ENCODE data around the gene HDC. TPM values are rescaled to one million over a fixed set of nuclear protein-coding genes. Genes with fewer than 3 reads are reported as not detected.

Gene HDC
- total RNA-seq, 1 experiment from 2014 or later, result not detected

DNA sequence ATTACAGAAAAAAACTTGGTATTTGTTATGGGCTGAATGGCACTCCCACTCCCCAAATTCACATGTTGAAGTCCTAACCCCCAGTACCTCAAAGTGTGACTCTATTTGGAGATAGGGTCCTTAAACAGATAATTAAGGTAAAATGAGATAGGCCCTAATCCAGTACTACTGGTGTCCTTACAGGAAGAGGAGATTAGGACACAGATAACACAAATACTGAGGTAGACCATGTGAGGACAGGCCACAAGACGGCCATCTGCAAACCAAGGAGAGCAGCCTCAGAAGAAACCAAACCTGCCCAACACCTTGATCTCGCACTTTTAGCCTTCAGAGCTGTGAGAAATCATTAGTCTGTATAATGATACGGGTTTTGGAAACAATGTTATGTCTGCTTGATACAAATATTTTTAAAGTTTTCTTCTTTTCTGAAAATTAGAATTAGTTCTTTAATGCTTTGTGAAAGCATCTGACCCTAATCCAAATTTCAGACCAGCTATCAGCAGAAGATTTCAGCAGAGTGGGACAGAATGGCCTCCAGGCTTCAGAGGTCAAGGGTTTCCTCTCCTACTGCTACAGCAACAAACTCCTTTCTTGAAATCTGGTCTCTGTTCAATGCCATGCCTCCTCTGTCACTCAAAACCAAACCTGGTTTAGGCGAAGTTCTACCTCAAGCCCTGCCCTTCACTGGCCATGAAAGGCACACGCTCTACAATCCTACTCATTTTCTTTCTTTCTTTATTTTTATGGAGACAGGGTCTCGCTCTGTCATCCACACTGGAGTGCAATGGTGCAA lies 22.0 kb upstream of the HDC start:
- no peak overlapping the region for H3K4me3 ChIP-seq (ENCODE audit: low read length)
- peaks cover 8% of the 10 kb centered on the region; the same call in 1 of the 2 replicates for H3K36me3 ChIP-seq (ENCODE audit: insufficient read depth, low read length)
- H2AFZ ChIP-seq (ENCODE audit: low read length), result no peak overlapping the region
- no peak overlapping the region for H3K27ac ChIP-seq (ENCODE audit: low read length)
- H3K79me2 ChIP-seq (ENCODE audit: low read length), result no peaks in the 10 kb centered on the region
- H3K9me3 ChIP-seq (ENCODE audit: low read length), result no peaks in the 10 kb centered on the region
- no peak overlapping the region for H3K9ac ChIP-seq (ENCODE audit: low read length)
- no peaks in the 10 kb centered on the region for H3K27me3 ChIP-seq (ENCODE audit: low read length)
- H4K20me1 ChIP-seq (ENCODE audit: insufficient read depth, low read depth, low read length), result no peaks in the 10 kb centered on the region
- no peaks in the 10 kb centered on the region for H3K4me1 ChIP-seq (ENCODE audit: low read length)
- no peak overlapping the region for H3K4me2 ChIP-seq (ENCODE audit: low read depth, low read length, poor library complexity, severe bottlenecking)
- no peaks in the 10 kb centered on the region for H3K9me2 ChIP-seq (replicated peaks; ENCODE audit: insufficient read depth, low read length)
- no peak for DNase-seq

DNA sequence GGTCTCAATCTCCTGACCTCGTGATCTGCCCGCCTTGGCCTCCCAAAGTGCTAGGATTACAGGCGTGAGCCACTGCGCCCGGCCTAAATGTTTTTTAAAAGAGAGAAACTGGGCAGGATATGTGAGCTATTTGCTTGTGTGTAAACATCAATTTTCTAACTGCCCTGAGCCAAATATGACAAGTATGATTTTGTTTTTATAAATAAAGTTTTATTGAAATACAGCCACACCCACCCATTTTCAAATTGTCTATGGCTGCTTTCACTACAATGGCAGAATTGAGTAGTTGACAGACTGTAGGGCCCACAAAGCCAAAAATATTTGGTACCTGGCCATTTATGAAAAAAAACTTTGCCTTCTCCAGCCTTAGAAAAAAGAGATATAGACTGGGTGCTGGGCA lies 15.9 kb upstream of the HDC start:
- Histone ChIP-seq H3K9ac (ENCODE audit: low read length) (no peak overlapping the region), H3K4me2 (ENCODE audit: low read depth, low read length, poor library complexity, severe bottlenecking) (no peak overlapping the region), H3K9me3 (ENCODE audit: low read length) (no peaks in the 10 kb centered on the region), H4K20me1 (ENCODE audit: insufficient read depth, low read depth, low read length) (no peaks in the 10 kb centered on the region), H3K79me2 (ENCODE audit: low read length) (no peaks in the 10 kb centered on the region), H3K9me2 (replicated peaks; ENCODE audit: insufficient read depth, low read length) (no peaks in the 10 kb centered on the region), H2AFZ (ENCODE audit: low read length) (no peak overlapping the region), H3K4me3 (ENCODE audit: low read length) (no peak overlapping the region), H3K27ac (ENCODE audit: low read length) (no peak overlapping the region), H3K4me1 (ENCODE audit: low read length) (no peaks in the 10 kb centered on the region), H3K27me3 (ENCODE audit: low read length) (no peaks in the 10 kb centered on the region), H3K36me3 (ENCODE audit: insufficient read depth, low read length) (peaks cover 14% of the 10 kb centered on the region; the same call in 1 of the 2 replicates)
- no peak for DNase-seq

DNA sequence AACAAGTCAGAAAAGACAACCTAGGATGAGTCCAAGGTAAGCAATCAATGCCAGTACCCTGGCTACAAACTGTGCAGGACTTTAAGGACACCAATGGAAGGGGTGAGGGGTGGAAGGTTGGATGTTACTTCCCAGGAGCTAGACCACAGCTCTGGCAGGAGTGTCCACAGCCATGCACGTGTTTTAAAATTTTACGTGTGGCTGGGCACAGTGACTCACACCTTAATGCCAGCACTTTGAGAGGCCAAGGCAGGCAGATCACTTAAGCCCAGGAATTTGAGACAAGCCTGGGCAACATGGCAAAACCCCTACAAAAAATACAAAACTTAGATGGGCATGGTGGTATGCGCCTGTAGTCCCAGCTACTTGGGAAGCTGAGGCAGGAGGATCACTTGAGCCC lies 14.7 kb upstream of the HDC start:
- H3K4me2 ChIP-seq (ENCODE audit: low read depth, low read length, poor library complexity, severe bottlenecking), result no peak overlapping the region
- H3K9me3 ChIP-seq (ENCODE audit: low read length), result no peaks in the 10 kb centered on the region
- no peak overlapping the region for H3K27ac ChIP-seq (ENCODE audit: low read length)
- no peak for DNase-seq
- H3K9me2 ChIP-seq (replicated peaks; ENCODE audit: insufficient read depth, low read length), result no peaks in the 10 kb centered on the region
- H3K27me3 ChIP-seq (ENCODE audit: low read length), result no peaks in the 10 kb centered on the region
- no peaks in the 10 kb centered on the region for H4K20me1 ChIP-seq (ENCODE audit: insufficient read depth, low read depth, low read length)
- peaks cover 14% of the 10 kb centered on the region; the same call in 1 of the 2 replicates for H3K36me3 ChIP-seq (ENCODE audit: insufficient read depth, low read length)
- H3K9ac ChIP-seq (ENCODE audit: low read length), result no peak overlapping the region
- H2AFZ ChIP-seq (ENCODE audit: low read length), result no peak overlapping the region
- H3K4me3 ChIP-seq (ENCODE audit: low read length), result no peak overlapping the region
- no peaks in the 10 kb centered on the region for H3K4me1 ChIP-seq (ENCODE audit: low read length)
- no peaks in the 10 kb centered on the region for H3K79me2 ChIP-seq (ENCODE audit: low read length)

DNA sequence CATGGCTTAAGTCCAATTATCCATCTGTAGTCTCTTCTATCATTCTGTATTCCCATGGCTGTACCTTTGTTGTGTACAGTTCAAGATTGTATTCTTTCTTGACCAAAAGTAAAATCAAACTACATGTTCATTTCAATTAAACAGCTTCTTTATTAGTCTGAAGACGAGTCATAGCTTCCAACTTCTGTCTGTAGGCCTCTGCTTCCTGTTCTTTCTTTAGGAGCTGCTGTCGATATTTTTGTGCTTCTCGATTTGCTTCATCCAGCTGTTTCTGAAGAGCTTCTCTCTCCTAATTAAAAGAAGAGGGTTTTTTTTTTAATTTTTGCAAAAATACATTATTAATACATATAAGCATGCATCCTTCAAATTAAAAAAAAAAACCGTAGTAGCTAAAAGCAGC lies 13.0 kb upstream of the HDC start:
- Histone ChIP-seq H3K36me3 (ENCODE audit: insufficient read depth, low read length) (peaks cover 9% of the 10 kb centered on the region; the same call in 1 of the 2 replicates), H3K9ac (ENCODE audit: low read length) (no peak overlapping the region), H3K27ac (ENCODE audit: low read length) (no peak overlapping the region), H3K4me3 (ENCODE audit: low read length) (no peak overlapping the region), H3K4me1 (ENCODE audit: low read length) (no peaks in the 10 kb centered on the region), H3K9me3 (ENCODE audit: low read length) (no peaks in the 10 kb centered on the region), H4K20me1 (ENCODE audit: insufficient read depth, low read depth, low read length) (no peaks in the 10 kb centered on the region), H3K27me3 (ENCODE audit: low read length) (no peaks in the 10 kb centered on the region), H2AFZ (ENCODE audit: low read length) (no peak overlapping the region), H3K79me2 (ENCODE audit: low read length) (no peaks in the 10 kb centered on the region), H3K9me2 (replicated peaks; ENCODE audit: insufficient read depth, low read length) (no peaks in the 10 kb centered on the region), H3K4me2 (ENCODE audit: low read depth, low read length, poor library complexity, severe bottlenecking) (no peak overlapping the region)
- DNase-seq, result no peak

DNA sequence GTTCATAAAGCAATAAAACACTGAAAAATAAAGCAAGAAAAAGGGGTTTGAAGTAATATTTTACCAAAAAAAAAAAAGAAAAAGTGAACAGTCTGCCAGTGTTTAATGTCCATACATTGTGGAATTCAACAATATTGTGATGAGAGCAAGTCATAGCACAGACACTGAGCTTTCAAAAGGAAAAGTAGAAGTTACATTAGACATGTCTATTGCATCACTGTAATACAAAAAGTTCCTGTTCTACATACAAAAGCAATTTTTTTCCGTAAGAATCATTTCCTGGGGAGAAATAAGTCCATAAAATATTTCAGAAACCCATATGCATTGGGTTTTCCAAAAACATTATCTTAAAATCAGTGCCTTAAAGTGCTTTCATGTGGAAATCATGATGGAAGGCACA lies 11.8 kb upstream of the HDC start:
- H3K79me2 ChIP-seq (ENCODE audit: low read length), result no peaks in the 10 kb centered on the region
- no peak overlapping the region for H3K4me2 ChIP-seq (ENCODE audit: low read depth, low read length, poor library complexity, severe bottlenecking)
- no peak overlapping the region for H3K27ac ChIP-seq (ENCODE audit: low read length)
- no peaks in the 10 kb centered on the region for H3K9me2 ChIP-seq (replicated peaks; ENCODE audit: insufficient read depth, low read length)
- no peak overlapping the region for H3K9ac ChIP-seq (ENCODE audit: low read length)
- peaks cover 9% of the 10 kb centered on the region; the same call in 1 of the 2 replicates for H3K36me3 ChIP-seq (ENCODE audit: insufficient read depth, low read length)
- no peaks in the 10 kb centered on the region for H4K20me1 ChIP-seq (ENCODE audit: insufficient read depth, low read depth, low read length)
- no peak overlapping the region for H2AFZ ChIP-seq (ENCODE audit: low read length)
- no peaks in the 10 kb centered on the region for H3K27me3 ChIP-seq (ENCODE audit: low read length)
- no peaks in the 10 kb centered on the region for H3K9me3 ChIP-seq (ENCODE audit: low read length)
- no peaks in the 10 kb centered on the region for H3K4me1 ChIP-seq (ENCODE audit: low read length)
- no peak for DNase-seq
- no peak overlapping the region for H3K4me3 ChIP-seq (ENCODE audit: low read length)

DNA sequence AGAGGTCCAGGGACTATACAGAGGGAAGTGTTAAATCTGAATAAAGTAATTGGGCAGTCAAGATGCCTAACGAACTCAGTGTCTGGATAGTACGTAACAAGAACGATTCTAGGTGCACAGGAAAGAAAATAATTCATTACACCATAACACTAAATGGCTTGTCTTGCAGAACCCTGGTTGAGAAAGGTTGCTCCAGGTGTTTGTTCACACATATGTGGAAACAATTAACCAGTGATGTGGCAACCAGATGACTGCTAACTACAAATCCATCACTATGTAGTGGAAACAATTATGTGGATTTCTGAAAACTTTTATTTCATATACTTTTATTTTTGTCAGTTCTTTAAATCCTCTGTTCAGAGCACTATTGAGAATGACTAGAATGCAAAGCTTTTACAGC lies 10.4 kb upstream of the HDC start:
- peaks cover 9% of the 10 kb centered on the region; the same call in 1 of the 2 replicates for H3K36me3 ChIP-seq (ENCODE audit: insufficient read depth, low read length)
- no peaks in the 10 kb centered on the region for H4K20me1 ChIP-seq (ENCODE audit: insufficient read depth, low read depth, low read length)
- no peak overlapping the region for H3K27ac ChIP-seq (ENCODE audit: low read length)
- no peaks in the 10 kb centered on the region for H3K9me2 ChIP-seq (replicated peaks; ENCODE audit: insufficient read depth, low read length)
- no peaks in the 10 kb centered on the region for H3K27me3 ChIP-seq (ENCODE audit: low read length)
- H3K9me3 ChIP-seq (ENCODE audit: low read length), result no peaks in the 10 kb centered on the region
- H3K4me3 ChIP-seq (ENCODE audit: low read length), result no peak overlapping the region
- no peaks in the 10 kb centered on the region for H3K4me1 ChIP-seq (ENCODE audit: low read length)
- H3K4me2 ChIP-seq (ENCODE audit: low read depth, low read length, poor library complexity, severe bottlenecking), result no peak overlapping the region
- no peak overlapping the region for H3K9ac ChIP-seq (ENCODE audit: low read length)
- H3K79me2 ChIP-seq (ENCODE audit: low read length), result no peaks in the 10 kb centered on the region
- no peak for DNase-seq
- no peak overlapping the region for H2AFZ ChIP-seq (ENCODE audit: low read length)

DNA sequence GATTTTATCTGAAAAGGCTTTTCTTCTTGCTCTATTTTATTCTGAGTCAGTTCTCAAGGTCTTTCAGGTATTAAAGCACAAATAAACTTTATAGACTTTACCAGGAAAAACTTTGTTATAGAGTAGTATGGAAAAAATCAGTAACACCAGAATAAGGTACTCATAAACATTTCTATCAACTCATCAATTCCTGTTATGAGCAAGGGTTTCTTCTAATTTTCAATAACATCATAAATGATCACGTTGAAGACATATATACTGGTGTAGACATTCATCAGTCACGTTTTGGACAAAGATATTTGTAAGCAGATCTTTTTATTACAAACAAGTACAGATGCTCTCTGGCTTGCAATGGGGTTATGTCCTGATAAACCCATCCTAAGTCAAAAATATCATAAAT lies 9.6 kb upstream of the HDC start:
- H2AFZ ChIP-seq (ENCODE audit: low read length), result no peak overlapping the region
- no peaks in the 10 kb centered on the region; the same call in 1 of the 2 replicates for H3K27me3 ChIP-seq (ENCODE audit: low read length)
- peaks cover 9% of the 10 kb centered on the region; the same call in 1 of the 2 replicates for H3K36me3 ChIP-seq (ENCODE audit: insufficient read depth, low read length)
- no peaks in the 10 kb centered on the region for H3K9me2 ChIP-seq (replicated peaks; ENCODE audit: insufficient read depth, low read length)
- no peaks in the 10 kb centered on the region for H3K79me2 ChIP-seq (ENCODE audit: low read length)
- H3K4me1 ChIP-seq (ENCODE audit: low read length), result no peaks in the 10 kb centered on the region
- H3K9ac ChIP-seq (ENCODE audit: low read length), result no peak overlapping the region
- no peak overlapping the region for H3K27ac ChIP-seq (ENCODE audit: low read length)
- no peak for DNase-seq
- H4K20me1 ChIP-seq (ENCODE audit: insufficient read depth, low read depth, low read length), result no peaks in the 10 kb centered on the region
- no peak overlapping the region for H3K4me3 ChIP-seq (ENCODE audit: low read length)
- no peaks in the 10 kb centered on the region for H3K9me3 ChIP-seq (ENCODE audit: low read length)
- no peak overlapping the region for H3K4me2 ChIP-seq (ENCODE audit: low read depth, low read length, poor library complexity, severe bottlenecking)

DNA sequence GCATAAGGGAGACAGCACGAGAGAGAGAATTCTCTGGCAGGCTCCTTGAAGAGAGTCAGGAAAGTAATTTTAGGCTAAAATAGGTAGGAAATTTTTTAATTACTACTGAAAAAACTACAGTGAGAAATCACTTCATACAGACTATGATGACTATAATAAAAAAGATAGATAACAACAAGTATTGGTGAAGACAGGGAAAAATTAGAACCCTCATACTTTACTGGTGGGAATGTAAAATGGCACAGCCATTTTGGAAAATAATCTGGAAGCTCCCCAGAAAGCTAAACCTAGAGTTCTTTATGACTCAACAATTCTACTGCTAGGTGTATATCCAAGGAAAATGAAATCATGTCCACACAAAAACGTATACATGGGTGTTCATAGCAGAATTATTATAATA lies 2.1 kb upstream of the HDC start:
- no peaks in the 10 kb centered on the region for H4K20me1 ChIP-seq (ENCODE audit: insufficient read depth, low read depth, low read length)
- no peaks in the 10 kb centered on the region; the same call in 1 of the 2 replicates for H3K27me3 ChIP-seq (ENCODE audit: low read length)
- no peak overlapping the region for H3K4me3 ChIP-seq (ENCODE audit: low read length)
- H3K27ac ChIP-seq (ENCODE audit: low read length), result no peak overlapping the region
- no peaks in the 10 kb centered on the region for H3K36me3 ChIP-seq (ENCODE audit: insufficient read depth, low read length)
- DNase-seq, result no peak
- H3K4me1 ChIP-seq (ENCODE audit: low read length), result no peaks in the 10 kb centered on the region
- no peaks in the 10 kb centered on the region for H3K9me3 ChIP-seq (ENCODE audit: low read length)
- no peaks in the 10 kb centered on the region for H3K79me2 ChIP-seq (ENCODE audit: low read length)
- H2AFZ ChIP-seq (ENCODE audit: low read length), result no peak overlapping the region
- H3K4me2 ChIP-seq (ENCODE audit: low read depth, low read length, poor library complexity, severe bottlenecking), result no peak overlapping the region
- H3K9ac ChIP-seq (ENCODE audit: low read length), result no peak overlapping the region
- no peaks in the 10 kb centered on the region for H3K9me2 ChIP-seq (replicated peaks; ENCODE audit: insufficient read depth, low read length)
